ENCODE data around the gene PTPRG. TPM values are rescaled to one million over a fixed set of nuclear protein-coding genes. Genes with fewer than 3 reads are reported as not detected.

Gene PTPRG
- polyA plus RNA-seq, 3 donors = not detected

DNA sequence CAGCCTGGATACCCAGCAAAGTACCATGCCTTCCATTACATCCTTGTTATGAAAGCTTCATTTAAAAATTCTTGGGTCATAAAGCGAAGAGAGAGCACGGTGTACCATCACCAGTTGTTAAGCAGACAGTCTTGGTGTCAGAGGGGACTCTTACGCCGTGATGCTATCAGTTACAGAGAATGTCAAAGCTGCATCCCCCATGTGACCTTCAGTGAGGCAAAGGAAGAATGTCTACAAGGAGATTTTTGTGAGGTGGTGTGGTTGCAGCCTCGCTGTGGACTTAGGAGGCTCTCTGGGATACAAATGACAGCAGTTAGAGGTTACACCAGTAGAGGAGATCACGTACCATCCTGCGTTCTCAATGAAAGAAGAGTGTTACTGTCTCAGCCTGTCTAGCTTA lies 533.7 kb downstream of the PTPRG start:
- peaks cover 0 to 11% (median 2%) of the 10 kb centered on the region in 7 donors for H3K9me3 Mint-ChIP-seq
- Histone ChIP-seq H3K4me2 (replicated peaks; ENCODE audit: extremely low read depth, low read length, poor library complexity, severe bottlenecking) (no peak overlapping the region), H2AFZ (ENCODE audit: insufficient read depth, low read depth, low read length, poor library complexity, severe bottlenecking) (no peak overlapping the region), H3K9me3 (replicated peaks in 1 of 2; ENCODE audit: control insufficient read depth in 1 of 2, insufficient read depth in 1 of 2, low read length in 2 of 2) (peaks cover 2 to 4% of the 10 kb centered on the region in 2 donors), H3K79me2 (ENCODE audit: insufficient read depth, low read length) (no peaks in the 10 kb centered on the region), H3K4me1 (ENCODE audit: control insufficient read depth in 1 of 2, insufficient read depth in 2 of 2, low read length in 2 of 2) (no peaks in the 10 kb centered on the region), H3K27me3 (ENCODE audit: control insufficient read depth in 2 of 2, insufficient read depth in 2 of 2, low read length in 2 of 2) (no peaks in the 10 kb centered on the region), H3K9ac (ENCODE audit: insufficient read depth, low read length, poor library complexity, severe bottlenecking) (no peak overlapping the region), H3K27ac (ENCODE audit: low read depth in 1 of 2, low read length in 2 of 2) (no peak overlapping the region), H3K36me3 (replicated peaks in 1 of 2; ENCODE audit: control insufficient read depth in 1 of 2, insufficient read depth in 2 of 2, low read length in 2 of 2) (no peaks in the 10 kb centered on the region), H3K4me3 (replicated peaks in 1 of 3; ENCODE audit: low read depth in 2 of 3, low read length in 3 of 3) (no peak overlapping the region), H4K20me1 (ENCODE audit: insufficient read depth, low read length) (no peaks in the 10 kb centered on the region)
- DNase-seq = no peak
- no peaks in the 10 kb centered on the region for H3K36me3 Mint-ChIP-seq
- no peak overlapping the region for H3K4me3 Mint-ChIP-seq
- 100% methylated on average over 4 of the region's 7 CpGs for WGBS (ENCODE audit: insufficient coverage)
- no peaks in the 10 kb centered on the region for H3K4me1 Mint-ChIP-seq
- H3K27me3 Mint-ChIP-seq (ENCODE audit: low read depth in 3 of 3) = peaks cover 0 to 1% (median 0%) of the 10 kb centered on the region in 3 donors
- no peak overlapping the region for H3K27ac Mint-ChIP-seq
- TF ChIP-seq, protein P1, sequence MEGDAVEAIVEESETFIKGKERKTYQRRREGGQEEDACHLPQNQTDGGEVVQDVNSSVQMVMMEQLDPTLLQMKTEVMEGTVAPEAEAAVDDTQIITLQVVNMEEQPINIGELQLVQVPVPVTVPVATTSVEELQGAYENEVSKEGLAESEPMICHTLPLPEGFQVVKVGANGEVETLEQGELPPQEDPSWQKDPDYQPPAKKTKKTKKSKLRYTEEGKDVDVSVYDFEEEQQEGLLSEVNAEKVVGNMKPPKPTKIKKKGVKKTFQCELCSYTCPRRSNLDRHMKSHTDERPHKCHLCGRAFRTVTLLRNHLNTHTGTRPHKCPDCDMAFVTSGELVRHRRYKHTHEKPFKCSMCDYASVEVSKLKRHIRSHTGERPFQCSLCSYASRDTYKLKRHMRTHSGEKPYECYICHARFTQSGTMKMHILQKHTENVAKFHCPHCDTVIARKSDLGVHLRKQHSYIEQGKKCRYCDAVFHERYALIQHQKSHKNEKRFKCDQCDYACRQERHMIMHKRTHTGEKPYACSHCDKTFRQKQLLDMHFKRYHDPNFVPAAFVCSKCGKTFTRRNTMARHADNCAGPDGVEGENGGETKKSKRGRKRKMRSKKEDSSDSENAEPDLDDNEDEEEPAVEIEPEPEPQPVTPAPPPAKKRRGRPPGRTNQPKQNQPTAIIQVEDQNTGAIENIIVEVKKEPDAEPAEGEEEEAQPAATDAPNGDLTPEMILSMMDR (IDR thresholded peaks at IDR 0.05) = no peak
- intact Hi-C loops (cut with micrococcal nuclease) = no loop called here

DNA sequence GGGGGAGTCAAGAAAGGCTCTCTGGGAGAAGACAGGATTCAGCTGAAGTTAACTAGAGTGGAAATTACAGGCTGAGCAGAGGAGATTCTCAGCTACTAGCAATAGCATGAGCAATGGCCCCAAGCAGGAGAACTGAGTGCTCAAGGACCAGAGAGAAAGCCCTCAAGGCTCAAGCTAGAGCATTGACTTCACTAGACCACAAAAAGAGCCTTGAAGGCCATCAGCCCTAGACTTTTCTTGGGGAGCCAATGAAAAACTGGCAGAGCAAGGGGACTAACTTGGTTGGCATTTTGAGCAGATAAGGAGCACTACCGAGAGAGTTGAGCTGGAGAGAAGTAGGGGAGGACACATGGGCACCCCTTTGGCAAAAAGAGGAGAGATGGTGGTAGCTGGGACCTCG lies 534.4 kb downstream of the PTPRG start:
- H4K20me1 ChIP-seq (ENCODE audit: insufficient read depth, low read length) = no peaks in the 10 kb centered on the region
- TF ChIP-seq, protein P1 (IDR thresholded peaks at IDR 0.05) = no peak
- no peak overlapping the region for H2AFZ ChIP-seq (ENCODE audit: insufficient read depth, low read depth, low read length, poor library complexity, severe bottlenecking)
- Mint-ChIP-seq H3K4me3 (no peak overlapping the region), H3K27ac (no peak overlapping the region), H3K27me3 (ENCODE audit: low read depth in 3 of 3) (peaks cover 0 to 1% (median 0%) of the 10 kb centered on the region in 3 donors), H3K36me3 (no peaks in the 10 kb centered on the region), H3K9me3 (peaks cover 0 to 11% (median 2%) of the 10 kb centered on the region in 7 donors), H3K4me1 (no peaks in the 10 kb centered on the region)
- no peak overlapping the region for H3K4me2 ChIP-seq (replicated peaks; ENCODE audit: extremely low read depth, low read length, poor library complexity, severe bottlenecking)
- no peaks in the 10 kb centered on the region for H3K79me2 ChIP-seq (ENCODE audit: insufficient read depth, low read length)
- no peaks in the 10 kb centered on the region for H3K36me3 ChIP-seq (replicated peaks in 1 of 2; ENCODE audit: control insufficient read depth in 1 of 2, insufficient read depth in 2 of 2, low read length in 2 of 2)
- no peaks in the 10 kb centered on the region for H3K27me3 ChIP-seq (ENCODE audit: control insufficient read depth in 2 of 2, insufficient read depth in 2 of 2, low read length in 2 of 2)
- H3K9ac ChIP-seq (ENCODE audit: insufficient read depth, low read length, poor library complexity, severe bottlenecking) = no peak overlapping the region
- no peaks in the 10 kb centered on the region for H3K4me1 ChIP-seq (ENCODE audit: control insufficient read depth in 1 of 2, insufficient read depth in 2 of 2, low read length in 2 of 2)
- H3K27ac ChIP-seq (ENCODE audit: low read depth in 1 of 2, low read length in 2 of 2) = no peak overlapping the region
- 80% methylated on average over 1 of the region's 2 CpGs for WGBS (ENCODE audit: insufficient coverage)
- H3K9me3 ChIP-seq (replicated peaks in 1 of 2; ENCODE audit: control insufficient read depth in 1 of 2, insufficient read depth in 1 of 2, low read length in 2 of 2) = peaks cover under 1 to 2% of the 10 kb centered on the region in 2 donors
- intact Hi-C loops (cut with micrococcal nuclease) = no loop called here
- no peak overlapping the region for H3K4me3 ChIP-seq (replicated peaks in 1 of 3; ENCODE audit: low read depth in 2 of 3, low read length in 3 of 3)
- DNase-seq = no peak
